Stimulated activated CD4-positive, alpha-beta T cell treated with anti-CD3 and anti-CD28 coated beads, Interleukin-1b, Interleukin-23, amount 100 ng/mL, for 24 hours (primary cell): ENCODE data around the gene ARHGDIA.

ENCODE experiments used
- DNase-seq, 4 experiments: peaks; one replicate each; pipeline ENCODE4 v3.0.0-alpha.2; 2020; ENCODE audit warnings: low read depth in 4 of 4, low spot score in 1 of 4

Gene ARHGDIA

DNA sequence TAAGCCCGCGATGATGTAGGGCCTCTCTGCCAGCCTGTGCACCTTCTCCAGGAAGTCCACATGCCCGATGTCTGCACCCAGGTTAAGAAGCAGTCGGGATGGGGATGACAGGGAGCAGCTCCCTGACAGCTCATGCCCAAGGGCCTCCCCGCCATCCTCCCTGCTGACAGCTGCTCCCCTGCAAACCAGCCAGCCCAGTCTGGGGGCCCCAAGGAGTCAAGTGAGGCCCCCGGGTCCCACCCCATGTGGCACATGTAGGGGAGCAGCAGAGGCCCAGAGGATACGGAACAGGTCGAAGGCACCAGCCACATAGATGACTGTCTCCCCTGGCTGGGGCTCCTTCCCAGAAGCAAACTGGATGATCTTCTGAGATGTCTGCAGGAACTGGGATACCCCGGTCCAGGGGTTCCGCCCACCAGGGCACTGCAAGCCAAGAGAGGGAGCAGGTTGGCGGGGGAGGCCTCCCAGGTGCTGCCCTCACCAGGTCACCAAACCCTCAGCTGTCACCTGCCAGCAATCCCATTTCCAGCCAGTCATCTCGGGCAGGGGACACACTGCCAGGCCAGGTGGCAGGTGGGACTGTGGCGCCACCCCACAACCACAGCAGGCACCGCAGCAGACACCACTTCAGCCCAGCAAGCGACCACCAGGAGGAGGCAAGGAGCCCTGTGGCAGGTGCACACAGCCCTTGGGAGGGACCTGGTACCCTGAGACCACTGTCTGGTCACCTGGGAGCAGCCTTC lies 35.5 kb upstream of the ARHGDIA start:
- DNase-seq = no peak

- DNase-seq = no peak
These were observed 34.9 kb upstream of the ARHGDIA start for GRCh38 chr17:81905993-81906392.

GRCh38 chr17:81905424-81905875 lies 34.3 kb upstream of the ARHGDIA start:
- DNase-seq = no peak

DNA sequence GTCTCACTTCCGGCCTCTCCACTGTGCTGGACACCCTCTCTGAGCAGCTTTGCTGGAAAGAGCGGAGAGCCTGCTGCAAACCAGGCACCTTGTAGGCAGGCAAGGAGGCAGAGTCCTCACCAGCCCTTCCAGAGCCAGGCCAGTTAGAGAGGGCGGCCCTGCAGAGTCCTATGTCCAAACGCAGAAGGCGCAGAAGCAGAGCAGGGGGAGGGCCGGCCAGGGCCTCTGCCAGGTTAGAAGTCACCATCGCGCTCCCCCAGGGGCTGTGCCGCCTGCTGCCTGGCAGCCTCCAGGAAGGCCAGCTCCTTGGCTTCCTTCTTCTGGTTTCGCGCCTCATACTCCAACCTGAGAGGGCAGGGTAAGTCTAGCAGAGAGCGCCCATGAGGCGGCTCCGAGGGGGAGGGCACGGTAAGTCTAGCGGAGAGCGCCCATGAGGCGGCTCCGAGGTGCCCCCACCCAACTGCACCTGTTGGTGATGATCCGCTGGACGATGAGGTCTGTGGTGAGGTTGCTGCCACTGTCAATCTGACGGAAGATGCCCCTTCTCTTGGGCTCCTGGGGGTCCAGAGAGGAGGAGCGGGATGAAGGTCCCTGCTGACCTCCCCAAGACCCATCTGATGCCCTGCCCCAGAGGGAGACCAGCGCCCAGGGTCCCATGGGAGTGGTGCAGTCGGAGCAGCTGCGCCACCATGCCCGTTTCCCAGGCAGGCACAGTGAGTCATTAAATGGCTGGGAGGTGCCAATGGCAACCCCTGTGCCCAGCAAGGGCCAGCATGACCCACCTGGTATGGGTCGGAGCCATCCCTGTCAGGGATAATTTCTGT lies 33.7 kb upstream of the ARHGDIA start:
- no peak for DNase-seq

- DNase-seq = no peak
These were observed 32.9 kb upstream of the ARHGDIA start for GRCh38 chr17:81903896-81904599.

- DNase-seq = no peak
These were observed 32.3 kb upstream of the ARHGDIA start for GRCh38 chr17:81903415-81903831.

GRCh38 chr17:81902653-81903414 lies 31.7 kb upstream of the ARHGDIA start:
- DNase-seq = no peak

DNA sequence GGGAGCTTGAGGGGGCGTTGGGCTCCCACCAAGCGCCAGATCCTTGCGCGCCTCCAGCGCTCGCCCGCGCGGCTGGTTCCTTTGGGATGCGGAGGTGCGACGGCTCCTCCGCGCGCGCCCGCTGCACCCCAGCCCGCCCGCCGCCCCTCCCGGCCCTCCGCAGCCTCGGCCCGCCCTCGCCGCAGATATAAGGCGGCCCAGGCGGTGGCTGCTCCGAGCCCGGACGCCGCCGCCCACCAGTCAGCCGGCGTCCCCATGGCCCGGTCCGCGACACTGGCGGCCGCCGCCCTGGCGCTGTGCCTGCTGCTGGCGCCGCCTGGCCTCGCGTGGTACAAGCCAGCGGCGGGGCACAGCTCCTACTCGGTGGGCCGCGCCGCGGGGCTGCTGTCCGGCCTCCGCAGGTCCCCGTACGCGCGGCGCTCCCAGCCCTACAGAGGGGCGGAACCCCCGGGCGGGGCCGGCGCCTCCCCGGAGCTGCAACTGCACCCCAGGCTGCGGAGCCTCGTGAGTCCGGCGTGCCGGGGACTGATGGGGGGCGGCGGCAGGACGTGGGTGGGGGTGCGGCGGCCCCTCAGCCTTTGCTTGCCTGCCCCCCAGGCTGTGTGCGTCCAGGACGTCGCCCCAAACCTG lies 31.0 kb upstream of the ARHGDIA start, which contains the start of gene NPB:
NPB (plus strand) TSS at position 216 of the 630 bp plus-strand sequence; CDS start at position 256, 40 bp downstream.
- no peak for DNase-seq

GRCh38 chr17:81901167-81902022 lies 30.3 kb upstream of the ARHGDIA start:
- no peak for DNase-seq

DNA sequence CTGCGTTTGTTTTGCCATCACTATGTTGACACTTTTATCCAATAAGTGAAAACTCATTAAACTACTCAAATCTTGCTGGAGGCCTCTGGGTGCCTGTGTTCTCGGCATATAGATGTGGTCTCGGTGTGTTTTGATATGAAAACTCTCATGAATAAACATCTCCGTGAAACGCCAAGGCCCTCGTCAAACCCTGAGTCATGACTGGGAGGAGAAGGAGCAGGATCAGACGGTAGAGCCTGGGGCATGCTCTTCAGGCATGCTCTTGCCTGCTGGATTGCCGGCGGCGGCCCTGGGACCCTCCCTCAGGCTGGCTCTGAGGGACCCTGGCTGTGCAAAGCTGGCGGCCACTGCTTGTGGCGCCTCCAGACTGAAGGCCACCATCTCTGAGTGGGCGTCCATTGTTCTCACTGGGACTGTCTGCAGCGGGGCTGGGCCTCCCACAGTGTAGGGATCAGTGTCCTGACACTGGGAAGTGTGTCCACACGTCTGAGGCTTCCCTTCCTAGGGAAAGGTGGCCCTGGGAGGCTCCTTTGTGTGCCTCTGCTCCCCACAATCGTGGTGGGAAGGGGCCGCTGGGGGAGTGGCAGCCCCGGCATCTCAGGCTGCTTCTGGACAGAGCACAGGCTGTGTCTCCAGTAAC lies 29.2 kb upstream of the ARHGDIA start:
- DNase-seq = no peak

DNA sequence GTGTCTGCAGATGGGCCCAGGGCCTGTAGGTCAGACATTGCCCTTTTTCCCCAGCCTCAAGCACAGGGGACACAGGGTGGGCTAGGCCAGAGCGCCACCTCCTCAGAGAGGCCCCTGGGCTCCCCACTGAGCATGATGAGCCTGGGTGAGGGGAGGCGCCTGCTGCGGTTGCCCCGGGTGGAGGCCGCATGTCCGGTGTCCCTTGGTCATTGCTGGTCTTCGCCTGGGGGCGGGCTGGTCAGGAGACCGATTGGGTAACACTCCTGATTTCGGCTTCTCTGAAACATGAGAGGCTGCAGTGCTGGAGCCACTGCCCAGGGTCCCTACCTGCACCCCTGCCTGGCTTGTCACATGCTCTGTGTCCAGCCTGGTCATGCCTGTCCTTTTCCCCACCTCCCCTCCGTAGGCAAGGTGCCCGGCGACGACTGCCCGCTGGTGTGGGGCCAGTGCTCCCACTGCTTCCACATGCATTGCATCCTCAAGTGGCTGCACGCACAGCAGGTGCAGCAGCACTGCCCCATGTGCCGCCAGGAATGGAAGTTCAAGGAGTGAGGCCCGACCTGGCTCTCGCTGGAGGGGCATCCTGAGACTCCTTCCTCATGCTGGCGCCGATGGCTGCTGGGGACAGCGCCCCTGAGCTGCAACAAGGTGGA lies 28.5 kb upstream of the ARHGDIA start:
- DNase-seq = no peak

GRCh38 chr17:81898885-81899284 lies 27.7 kb upstream of the ARHGDIA start:
- DNase-seq = no peak

GRCh38 chr17:81898029-81898866 lies 27.1 kb upstream of the ARHGDIA start:
- no peak for DNase-seq

GRCh38 chr17:81895400-81895799 lies 24.3 kb upstream of the ARHGDIA start:
- DNase-seq = no peak

- no peak for DNase-seq
These were observed 20.1 kb upstream of the ARHGDIA start for GRCh38 chr17:81891303-81891552.

DNA sequence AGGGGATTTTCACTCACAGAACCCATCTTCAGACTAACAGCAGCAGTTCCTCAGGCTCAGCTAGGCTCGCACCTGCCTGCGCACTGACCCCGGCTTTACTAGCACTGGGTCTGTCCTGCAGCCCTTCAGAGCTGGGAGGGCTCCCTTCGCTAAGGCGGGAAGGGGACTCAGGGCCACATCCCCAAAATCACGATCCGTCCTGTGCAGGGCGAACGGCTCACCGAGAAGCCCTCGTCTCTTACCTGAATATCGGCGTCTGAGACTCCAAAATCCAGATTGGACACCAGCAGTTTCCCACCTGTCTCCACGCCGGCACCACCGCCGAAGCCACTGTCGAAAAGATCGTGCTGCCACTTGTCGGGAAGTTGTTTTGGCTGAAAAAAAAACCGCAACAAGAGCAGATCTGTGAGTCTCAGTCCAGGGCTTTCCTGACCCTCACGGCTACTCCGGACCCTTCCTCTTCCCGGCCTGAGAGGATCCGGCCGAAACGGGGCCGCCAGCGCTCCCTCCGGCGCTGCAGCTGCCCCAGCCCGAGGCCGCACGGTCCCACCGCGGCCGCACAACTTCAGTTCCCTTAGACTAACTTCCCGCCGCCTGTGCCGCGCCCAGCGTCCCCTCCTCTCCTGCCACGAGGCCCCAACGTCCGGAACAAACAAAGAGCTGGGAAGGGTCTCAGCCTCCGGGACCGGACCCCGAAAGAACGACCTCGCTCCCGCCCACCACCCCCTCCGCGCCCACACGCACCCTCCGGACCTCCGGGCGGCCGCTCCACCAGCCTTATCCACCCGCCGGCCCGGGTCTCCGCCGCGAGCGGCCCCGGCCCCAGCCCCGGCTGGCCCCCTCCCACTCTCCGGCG lies 19.5 kb upstream of the ARHGDIA start:
- DNase-seq = no peak

- DNase-seq = no peak
These were observed 18.5 kb upstream of the ARHGDIA start for GRCh38 chr17:81889602-81890001.
